H9 (cell line): ENCODE data around the gene CCDC88C. TPM values are rescaled to one million over a fixed set of nuclear protein-coding genes. Genes with fewer than 3 reads are reported as not detected.

ENCODE experiments used
- DNase-seq: peaks from one replicate; pipeline ENCODE4 v3.0.0-alpha.2; 2017
- H2AFZ ChIP-seq: one replicate; pipeline ENCODE4 v1.6.1; 2013; ENCODE audit warnings: mild to moderate bottlenecking, low read length, control low read depth, moderate library complexity
- H2AK5ac ChIP-seq: 2 replicates; pipeline ENCODE4 v1.6.1; 2013; ENCODE audit warnings: low read length, control low read depth, mixed read lengths; ENCODE audit not compliant: insufficient read length
- H2BK120ac ChIP-seq: one replicate; pipeline ENCODE4 v1.6.1; 2013; ENCODE audit warnings: low read depth, mild to moderate bottlenecking, low read length, control low read depth, inconsistent platforms; ENCODE audit not compliant: poor library complexity, severe bottlenecking
- H2BK12ac ChIP-seq: 2 replicates; pipeline ENCODE4 v1.6.1; 2013; ENCODE audit warnings: low read length, control low read depth, mixed read lengths, low read depth; ENCODE audit not compliant: insufficient read length
- H2BK15ac ChIP-seq: 2 replicates; pipeline ENCODE4 v1.6.1; 2013; ENCODE audit warnings: low read depth, low read length, control low read depth
- H2BK20ac ChIP-seq: one replicate; pipeline ENCODE4 v1.6.1; 2013; ENCODE audit warnings: low read depth, mild to moderate bottlenecking, low read length, control low read depth, inconsistent platforms; ENCODE audit not compliant: poor library complexity, severe bottlenecking
- H2BK5ac ChIP-seq: 2 replicates; pipeline ENCODE4 v1.6.1; 2013; ENCODE audit warnings: low read length, control low read depth, mixed read lengths; ENCODE audit not compliant: insufficient read length
- H3K14ac ChIP-seq: 2 replicates; pipeline ENCODE4 v1.6.1; 2013; ENCODE audit warnings: low read length, control low read depth; ENCODE audit not compliant: insufficient read depth
- H3K18ac ChIP-seq: 2 replicates; pipeline ENCODE4 v1.6.1; 2013; ENCODE audit warnings: low read depth, mild to moderate bottlenecking, mixed read lengths, low read length, control low read depth; ENCODE audit not compliant: insufficient read length
- H3K23ac ChIP-seq: 2 replicates; pipeline ENCODE4 v1.6.1; 2013; ENCODE audit warnings: low read length, control low read depth, mixed read lengths, low read depth; ENCODE audit not compliant: insufficient read length
- H3K23me2 ChIP-seq: 2 replicates; pipeline ENCODE4 v1.6.1; 2013; ENCODE audit warnings: low read depth, mild to moderate bottlenecking, mixed read lengths, low read length, control low read depth; ENCODE audit not compliant: insufficient read length, poor library complexity, severe bottlenecking
- H3K27ac ChIP-seq: 2 replicates; pipeline ENCODE4 v1.5.1; 2013; ENCODE audit warnings: low read length, control low read depth, mixed read lengths, low read depth; ENCODE audit not compliant: insufficient read length
- H3K27me3 ChIP-seq: 2 replicates; pipeline ENCODE4 v1.6.1; 2013; ENCODE audit warnings: low read length, control low read depth, inconsistent platforms; ENCODE audit not compliant: insufficient read depth
- H3K4ac ChIP-seq: 2 replicates; pipeline ENCODE4 v1.6.1; 2013; ENCODE audit warnings: low read depth, mild to moderate bottlenecking, control low read depth, inconsistent platforms, low read length, moderate library complexity
- H3K4me1 ChIP-seq: 2 replicates; pipeline ENCODE4 v1.6.1; 2013; ENCODE audit warnings: low read length, control low read depth, inconsistent platforms; ENCODE audit not compliant: insufficient read depth
- H3K4me2 ChIP-seq: 2 replicates; pipeline ENCODE4 v1.6.1; 2013; ENCODE audit warnings: low read length, control low read depth, mixed read lengths; ENCODE audit not compliant: insufficient read length, insufficient read depth
- H3K56ac ChIP-seq: 2 replicates; pipeline ENCODE4 v1.6.1; 2013; ENCODE audit warnings: low read depth, mild to moderate bottlenecking, mixed read lengths, low read length, control low read depth; ENCODE audit not compliant: insufficient read length
- H3K79me1 ChIP-seq: 2 replicates; pipeline ENCODE4 v1.6.1; 2013; ENCODE audit warnings: low read depth, mild to moderate bottlenecking, moderate library complexity, low read length, control low read depth, inconsistent platforms; ENCODE audit not compliant: insufficient read depth, poor library complexity, severe bottlenecking
- H3K79me2 ChIP-seq: 2 replicates; pipeline ENCODE4 v1.6.1; 2013; ENCODE audit warnings: low read length, control low read depth, inconsistent platforms; ENCODE audit not compliant: insufficient read depth
- H3K9ac ChIP-seq: 2 replicates; pipeline ENCODE4 v1.6.1; 2013; ENCODE audit warnings: low read length, control low read depth, mixed read lengths; ENCODE audit not compliant: insufficient read length; ENCODE audit errors: extremely low read depth
- H3K9me3 ChIP-seq: one replicate; pipeline ENCODE4 v1.6.1; 2013; ENCODE audit warnings: low read depth, low read length, inconsistent platforms; ENCODE audit not compliant: control insufficient read depth
- H3T11ph ChIP-seq: one replicate; pipeline ENCODE4 v1.6.1; 2013; ENCODE audit warnings: mild to moderate bottlenecking, low read length, control low read depth, inconsistent platforms
- H4K20me1 ChIP-seq: one replicate; pipeline ENCODE4 v1.6.1; 2013; ENCODE audit not compliant: control insufficient read depth, insufficient read length, insufficient read depth
- H4K5ac ChIP-seq: 2 replicates; pipeline ENCODE4 v1.6.1; 2013; ENCODE audit warnings: low read depth, mild to moderate bottlenecking, mixed read lengths, low read length, control low read depth; ENCODE audit not compliant: insufficient read length
- H4K8ac ChIP-seq: replicated peaks from 2 replicates; pipeline ENCODE4 v1.6.1; 2013; ENCODE audit warnings: low read length, control low read depth, mixed read lengths, low read depth; ENCODE audit not compliant: insufficient read length
- H4K91ac ChIP-seq: 2 replicates; pipeline ENCODE4 v1.6.1; 2013; ENCODE audit warnings: low read depth, mild to moderate bottlenecking, moderate library complexity, mixed read lengths, low read length, control low read depth; ENCODE audit not compliant: insufficient read length
- H3K27ac Mint-ChIP-seq, 3 experiments: 2 replicates in 2 of 3; 3 replicates in 1 of 3; pipeline ENCODE4 v1.8.0; 2020 to 2021; ENCODE audit warnings: mixed read lengths in 3 of 3, mild to moderate bottlenecking in 1 of 3, moderate library complexity in 1 of 3
- H3K27me3 Mint-ChIP-seq: 2 replicates; pipeline ENCODE4 v1.8.0; 2021; ENCODE audit warnings: low read depth, mild to moderate bottlenecking, moderate library complexity, mixed read lengths
- H3K36me3 Mint-ChIP-seq, 3 experiments: 2 replicates in 2 of 3; 3 replicates in 1 of 3; pipeline ENCODE4 v1.8.0; 2020 to 2021; ENCODE audit warnings: low read depth in 3 of 3, mixed read lengths in 3 of 3; ENCODE audit not compliant: insufficient read depth in 1 of 3
- H3K4me1 Mint-ChIP-seq, 2 experiments: 2 replicates each; pipeline ENCODE4 v1.8.0; 2020; ENCODE audit warnings: mixed read lengths in 2 of 2
- H3K4me3 Mint-ChIP-seq, 2 experiments: 2 replicates in 1 of 2; 3 replicates in 1 of 2; pipeline ENCODE4 v1.8.0; 2020 to 2021; ENCODE audit warnings: mild to moderate bottlenecking in 2 of 2, mixed read lengths in 2 of 2, moderate library complexity in 1 of 2
- H3K9me3 Mint-ChIP-seq, 2 experiments: 2 replicates in 1 of 2; 3 replicates in 1 of 2; pipeline ENCODE4 v1.8.0; 2020; ENCODE audit warnings: mild to moderate bottlenecking in 2 of 2, mixed read lengths in 2 of 2, moderate library complexity in 1 of 2
- CTCF ChIP-seq: fragments of 200-600 bp; sonication (generic); conservative IDR thresholded peaks from 3 replicates; pipeline ENCODE4 v1.8.0; 2021; ENCODE audit warnings: antibody characterized with exemption, mild to moderate bottlenecking
- WGBS: extraction: QIAGEN DNeasy Blood & Tissue Kit; methylation state at CpG from one replicate; pipeline ENCODE4 v1.1.7; 2013; ENCODE audit warnings: missing lambda C conversion rate, low lambda C conversion rate, mixed read lengths; ENCODE audit not compliant: insufficient read length; ENCODE audit errors: extremely low coverage; 5-methylcytosine and 5-hydroxymethylcytosine counted together
- total RNA-seq: library from RNA; stranded (reverse); gene quantifications from 2 replicates; pipeline ENCODE4 v1.2.1, GENCODE V29; 2021

CCDC88C gene
- total RNA-seq, 1 experiment from 2014 or later: 52.4 TPM

- H3K56ac ChIP-seq: no peak overlapping the region
- no peak overlapping the region for H2BK20ac ChIP-seq
- Mint-ChIP-seq H3K27ac (0 out of 7 replicates have a peak overlapping the region, but pooled peaks of 1 of the 3 experiments have one; percentile 29), H3K9me3 (no peaks in the 10 kb centered on the region), H3K4me3 (no peak overlapping the region), H3K4me1 (peaks cover 0 to 3% of the 10 kb centered on the region in 2 experiments; a peak in 1 of 4 replicates), H3K36me3 (peaks cover 8 to 79% (median 53%) of the 10 kb centered on the region in 3 experiments; a peak in 6 of 7 replicates), H3K27me3 (no peaks in the 10 kb centered on the region)
- H2BK5ac ChIP-seq: no peak overlapping the region
- no peak overlapping the region for H2AK5ac ChIP-seq
- no peaks in the 10 kb centered on the region for H4K20me1 ChIP-seq
- H3K18ac ChIP-seq: no peak overlapping the region
- DNase-seq: no peak
- H3T11ph ChIP-seq: no peak overlapping the region
- no peak overlapping the region for H2BK12ac ChIP-seq
- H4K91ac ChIP-seq: no peak overlapping the region
- H4K5ac ChIP-seq: no peak overlapping the region
- H2BK120ac ChIP-seq: no peak overlapping the region
- no peak overlapping the region for H2AFZ ChIP-seq
- no peak for TF ChIP-seq CTCF
- no peak overlapping the region for H3K27ac ChIP-seq
- no peaks in the 10 kb centered on the region for H3K27me3 ChIP-seq
- no peak overlapping the region for H3K4ac ChIP-seq
- H3K23me2 ChIP-seq: no peaks in the 10 kb centered on the region
- no peak overlapping the region for H3K23ac ChIP-seq
- no CpG with 5 or more reads among the region's 9 CpGs for WGBS
- H3K4me1 ChIP-seq: no peaks in the 10 kb centered on the region
- no peak overlapping the region for H3K14ac ChIP-seq
- no peaks in the 10 kb centered on the region for H3K9me3 ChIP-seq
- no peak overlapping the region for H2BK15ac ChIP-seq
- H3K9ac ChIP-seq: no peak overlapping the region
- H4K8ac ChIP-seq: no peak overlapping the region
- no peak overlapping the region for H3K4me2 ChIP-seq
- H3K79me1 ChIP-seq: no peaks in the 10 kb centered on the region
- no peaks in the 10 kb centered on the region for H3K79me2 ChIP-seq
Measured at GRCh38 chr14:91281346-91281745, 136.3 kb downstream of the CCDC88C start.
